GM12801 (cell line): Measurements from ENCODE around the gene SEMA5A.

Experiments used
- CTCF ChIP-seq: IDR thresholded peaks from one replicate; pipeline ENCODE4 v1.5.1; 2011; ENCODE audit warnings: control low read depth; ENCODE audit not compliant: insufficient read length; ENCODE audit errors: extremely low read depth

The SEMA5A gene

GRCh38 chr5:9071074-9071473, 474.8 kb downstream of the SEMA5A start:
- no peak for TF ChIP-seq CTCF

GRCh38 chr5:9069650-9070049, 476.2 kb downstream of the SEMA5A start:
- no peak for TF ChIP-seq CTCF

GRCh38 chr5:9067154-9067553, 478.7 kb downstream of the SEMA5A start:
- no peak for TF ChIP-seq CTCF

GRCh38 chr5:9066349-9066748, 479.5 kb downstream of the SEMA5A start:
- TF ChIP-seq CTCF, result no peak

- no peak for TF ChIP-seq CTCF
Measured at GRCh38 chr5:9063615-9064245, 482.1 kb downstream of the SEMA5A start.

GRCh38 chr5:9062873-9063272, 483.0 kb downstream of the SEMA5A start:
- no peak for TF ChIP-seq CTCF

GRCh38 chr5:9059920-9060691, 485.8 kb downstream of the SEMA5A start:
- TF ChIP-seq CTCF, result no peak
